ENCODE measurements around the gene ACVR1.

Gene ACVR1

GRCh38 chr2:157822993-157823392, 53.1 kb downstream of the ACVR1 start:
- no peak for DNase-seq

GRCh38 chr2:157822533-157822932, 53.6 kb downstream of the ACVR1 start:
- DNase-seq, result no peak

- DNase-seq, result no peak
Measured at GRCh38 chr2:157821519-157822131, 54.5 kb downstream of the ACVR1 start.

GRCh38 chr2:157820193-157820592, 55.9 kb downstream of the ACVR1 start:
- DNase-seq, result no peak

- DNase-seq, result no peak
Measured at GRCh38 chr2:157819761-157820160, 56.4 kb downstream of the ACVR1 start.

GRCh38 chr2:157818227-157818626, 57.9 kb downstream of the ACVR1 start:
- no peak for DNase-seq

- DNase-seq, result no peak
Measured at GRCh38 chr2:157815421-157815820, 60.7 kb downstream of the ACVR1 start.

- no peak for DNase-seq
Measured at GRCh38 chr2:157813467-157813866, 62.7 kb downstream of the ACVR1 start.

- no peak for DNase-seq
Measured at GRCh38 chr2:157810037-157810436, 66.1 kb downstream of the ACVR1 start.

- no peak for DNase-seq
Measured at GRCh38 chr2:157809212-157809611, 66.9 kb downstream of the ACVR1 start.

- DNase-seq, result no peak
Measured at GRCh38 chr2:157808421-157808820, 67.7 kb downstream of the ACVR1 start.

- DNase-seq, result no peak
Measured at GRCh38 chr2:157806426-157807077, 69.6 kb downstream of the ACVR1 start.

GRCh38 chr2:157805519-157805918, 70.6 kb downstream of the ACVR1 start:
- no peak for DNase-seq

- no peak for DNase-seq
Measured at GRCh38 chr2:157804355-157804754, 71.8 kb downstream of the ACVR1 start.

GRCh38 chr2:157803952-157804351, 72.2 kb downstream of the ACVR1 start:
- no peak for DNase-seq

GRCh38 chr2:157803476-157803875, 72.7 kb downstream of the ACVR1 start:
- DNase-seq, result no peak

GRCh38 chr2:157800838-157801495, 75.2 kb downstream of the ACVR1 start:
- DNase-seq, result no peak

- DNase-seq, result no peak
Measured at GRCh38 chr2:157793053-157793612, 83.0 kb downstream of the ACVR1 start.

GRCh38 chr2:157792335-157793052, 83.6 kb downstream of the ACVR1 start:
- no peak for DNase-seq

- no peak for DNase-seq
Measured at GRCh38 chr2:157790780-157791179, 85.3 kb downstream of the ACVR1 start.

- DNase-seq, result no peak
Measured at GRCh38 chr2:157789933-157790511, 86.1 kb downstream of the ACVR1 start.

GRCh38 chr2:157789256-157789655, 86.9 kb downstream of the ACVR1 start:
- DNase-seq, result no peak

GRCh38 chr2:157788201-157788600, 87.9 kb downstream of the ACVR1 start:
- DNase-seq, result no peak
